Endodermal cell (in vitro differentiated cells): ENCODE measurements around the gene AKAP13. TPM values are rescaled to one million over a fixed set of nuclear protein-coding genes. Genes with fewer than 3 reads are reported as not detected.

ENCODE experiments used
- DNase-seq: peaks from one replicate; pipeline ENCODE4 v3.0.0-alpha.2; 2017
- H3K27ac ChIP-seq: 2 replicates; pipeline ENCODE4 v1.5.1; 2013; ENCODE audit warnings: mild to moderate bottlenecking, low read depth, low read length, moderate library complexity
- H3K27me3 ChIP-seq: 2 replicates; pipeline ENCODE4 v1.6.1; 2013; ENCODE audit warnings: mild to moderate bottlenecking, low read length, moderate library complexity; ENCODE audit not compliant: insufficient read depth, control insufficient read depth, poor library complexity, severe bottlenecking
- H3K36me3 ChIP-seq: 2 replicates; pipeline ENCODE4 v1.7.0; 2013; ENCODE audit warnings: mild to moderate bottlenecking, low read length, moderate library complexity; ENCODE audit not compliant: control insufficient read depth, insufficient read depth
- H3K4me1 ChIP-seq: one replicate; pipeline ENCODE4 v1.7.0; 2013; ENCODE audit warnings: low read length; ENCODE audit not compliant: control insufficient read depth, insufficient read depth
- H3K4me3 ChIP-seq: 2 replicates; pipeline ENCODE4 v1.5.1; 2013; ENCODE audit warnings: mild to moderate bottlenecking, low read length, moderate library complexity
- H3K9ac ChIP-seq: 2 replicates; pipeline ENCODE4 v1.6.1; 2013; ENCODE audit warnings: mild to moderate bottlenecking, low read length, moderate library complexity; ENCODE audit not compliant: poor library complexity, severe bottlenecking; ENCODE audit errors: extremely low read depth
- H3K9me3 ChIP-seq: 2 replicates; pipeline ENCODE4 v1.6.1; 2013; ENCODE audit warnings: mild to moderate bottlenecking, low read length, moderate library complexity; ENCODE audit not compliant: control insufficient read depth
- H3K27ac Mint-ChIP-seq: 2 replicates; pipeline ENCODE4 v1.8.0; 2020; ENCODE audit warnings: mixed read lengths
- H3K27me3 Mint-ChIP-seq: 2 replicates; pipeline ENCODE4 v1.8.0; 2021; ENCODE audit warnings: mild to moderate bottlenecking, mixed read lengths; ENCODE audit not compliant: insufficient read depth
- H3K36me3 Mint-ChIP-seq: 2 replicates; pipeline ENCODE4 v1.8.0; 2020; ENCODE audit warnings: low read depth, mixed read lengths
- H3K4me1 Mint-ChIP-seq: 2 replicates; pipeline ENCODE4 v1.8.0; 2020; ENCODE audit warnings: mixed read lengths
- H3K4me3 Mint-ChIP-seq: 2 replicates; pipeline ENCODE4 v1.8.0; 2020; ENCODE audit warnings: mild to moderate bottlenecking, moderate library complexity, mixed read lengths
- H3K9me3 Mint-ChIP-seq: 2 replicates; pipeline ENCODE4 v1.8.0; 2020; ENCODE audit warnings: mild to moderate bottlenecking, mixed read lengths
- CTCF ChIP-seq: fragments of 200-600 bp; sonication (generic); conservative IDR thresholded peaks from 2 replicates; pipeline ENCODE4 v1.5.0; 2021; ENCODE audit warnings: antibody characterized with exemption, mild to moderate bottlenecking
- WGBS, 2 experiments: methylation state at CpG; one replicate each; pipeline versions ENCODE4 v1.1.5 to v1.1.7; 2013; ENCODE audit warnings: missing lambda C conversion rate in 2 of 2, mixed read lengths in 1 of 2; ENCODE audit not compliant: insufficient coverage in 1 of 2, insufficient read length in 1 of 2; 5-methylcytosine and 5-hydroxymethylcytosine counted together
- total RNA-seq, 2 donors: library from RNA; stranded (reverse); fragmentation: NEBNext Ultra II Directional in 1 of 2; extraction: Animal tissue kit (Norgen Biotek cat#: 25700) in 1 of 2; gene quantifications; 2 replicates in 1 of 2; 3 replicates in 1 of 2; pipeline ENCODE4 v1.2.1, GENCODE V29; 2021

AKAP13 gene
- total RNA-seq, 2 donors from 2014 or later, result 115 to 131 TPM

- no peak for DNase-seq
- H3K27ac ChIP-seq, result no peak overlapping the region
- H3K9me3 Mint-ChIP-seq, result no peaks in the 10 kb centered on the region
- H3K27ac Mint-ChIP-seq, result no peak overlapping the region
- TF ChIP-seq CTCF, result no peak
- H3K27me3 Mint-ChIP-seq, result no peaks in the 10 kb centered on the region
- peaks cover 9% of the 10 kb centered on the region for H3K4me1 Mint-ChIP-seq
- no peaks in the 10 kb centered on the region for H3K27me3 ChIP-seq
- H3K4me3 Mint-ChIP-seq, result no peak overlapping the region
- H3K9me3 ChIP-seq, result no peaks in the 10 kb centered on the region
- H3K9ac ChIP-seq, result no peak overlapping the region
- peaks cover 12% of the 10 kb centered on the region for H3K4me1 ChIP-seq
- peaks cover 45% of the 10 kb centered on the region for H3K36me3 ChIP-seq
- 89 to 92% methylated on average over 3 to 4 of the region's 4 CpGs for WGBS, 2 experiments
- H3K4me3 ChIP-seq, result no peak overlapping the region
- peaks cover under 1% of the 10 kb centered on the region for H3K36me3 Mint-ChIP-seq
Observed at GRCh38 chr15:85621094-85621493, 240.7 kb downstream of the AKAP13 start.

GRCh38 chr15:85622221-85622831, 241.9 kb downstream of the AKAP13 start:
- H3K27ac Mint-ChIP-seq, result peak overlapping the region; percentile 28
- H3K4me3 ChIP-seq, result no peak overlapping the region

GRCh38 chr15:85623315-85624049, 243.1 kb downstream of the AKAP13 start:
- Histone ChIP-seq H3K27me3 (no peaks in the 10 kb centered on the region), H3K36me3 (peaks cover 56% of the 10 kb centered on the region), H3K4me1 (peaks cover 4% of the 10 kb centered on the region), H3K9me3 (no peaks in the 10 kb centered on the region), H3K9ac (no peak overlapping the region), H3K27ac (no peak overlapping the region), H3K4me3 (no peak overlapping the region)
- Mint-ChIP-seq H3K4me1 (peaks cover 19% of the 10 kb centered on the region), H3K9me3 (no peaks in the 10 kb centered on the region), H3K36me3 (peaks cover 6% of the 10 kb centered on the region), H3K27ac (no peak overlapping the region), H3K4me3 (no peak overlapping the region), H3K27me3 (no peaks in the 10 kb centered on the region)
- WGBS, 2 experiments, result 84 to 95% methylated on average over 3 to 5 of the region's 5 CpGs
- no peak for TF ChIP-seq CTCF
- DNase-seq, result no peak

More at GRCh38 chr15:85622221-85622831, 241.9 kb downstream of the AKAP13 start:
- Histone ChIP-seq H3K27me3 (no peaks in the 10 kb centered on the region), H3K4me1 (peaks cover 12% of the 10 kb centered on the region), H3K36me3 (peaks cover 48% of the 10 kb centered on the region), H3K27ac (no peak overlapping the region), H3K9ac (no peak overlapping the region), H3K9me3 (no peaks in the 10 kb centered on the region)
- Mint-ChIP-seq H3K36me3 (peaks cover 6% of the 10 kb centered on the region), H3K27me3 (no peaks in the 10 kb centered on the region), H3K9me3 (no peaks in the 10 kb centered on the region), H3K4me1 (peaks cover 7% of the 10 kb centered on the region), H3K4me3 (no peak overlapping the region)
- TF ChIP-seq CTCF, result no peak
- DNase-seq, result no peak
- 91% methylated on average over 6 of the region's 6 CpGs for WGBS, 2 experiments
